Sciatic nerve (tissue), 2 donors: ENCODE measurements around the gene SUZ12. TPM values are rescaled to one million over a fixed set of nuclear protein-coding genes. Genes with fewer than 3 reads are reported as not detected.
"Not testable (repeated sequence)": the region's sequence is repeated elsewhere in the genome, so short reads cannot be mapped to it uniquely, and the experiment has no call there.

ENCODE experiments used
- ATAC-seq: fragments of 200-7000 bp; cut with Tn5 transposase; one replicate; pipeline ENCODE4 v1.9.1; 2020; ENCODE audit warnings: mild to moderate bottlenecking, moderate library complexity
- DNase-seq: peaks from one replicate; pipeline ENCODE4 v3.0.0-alpha.2; 2020; ENCODE audit warnings: low spot score
- intact Hi-C: fragments of 100-400 bp; cut with DNase I; formaldehyde crosslinking; loops from one replicate; pipeline ENCODE4 v1.14.2; 2022
- total RNA-seq: library from RNA; stranded (reverse); fragmentation: NEBNext Ultra II Directional; extraction: Animal tissue kit (Norgen Biotek cat#: 25700); gene quantifications from one replicate; pipeline ENCODE4 v1.2.1, GENCODE V29; 2021
- donor health status: DM: no; HTN: no; CAD: no.
- donor health status: DM: no; HTN: no; CAD: no.

SUZ12 gene
- total RNA-seq, 1 donor from 2014 or later = 22.6 TPM

GRCh38 chr17:31941916-31942315 is 5.1 kb downstream of the SUZ12 start:
- peak; percentile 33 for DNase-seq
- intact Hi-C loops = not testable (repeated sequence)

GRCh38 chr17:31942396-31942795 is 5.6 kb downstream of the SUZ12 start:
- DNase-seq, intact Hi-C loops: not testable (repeated sequence)

More at GRCh38 chr17:31941916-31942315, 5.1 kb downstream of the SUZ12 start:
- ATAC-seq = not testable (repeated sequence)

DNA sequence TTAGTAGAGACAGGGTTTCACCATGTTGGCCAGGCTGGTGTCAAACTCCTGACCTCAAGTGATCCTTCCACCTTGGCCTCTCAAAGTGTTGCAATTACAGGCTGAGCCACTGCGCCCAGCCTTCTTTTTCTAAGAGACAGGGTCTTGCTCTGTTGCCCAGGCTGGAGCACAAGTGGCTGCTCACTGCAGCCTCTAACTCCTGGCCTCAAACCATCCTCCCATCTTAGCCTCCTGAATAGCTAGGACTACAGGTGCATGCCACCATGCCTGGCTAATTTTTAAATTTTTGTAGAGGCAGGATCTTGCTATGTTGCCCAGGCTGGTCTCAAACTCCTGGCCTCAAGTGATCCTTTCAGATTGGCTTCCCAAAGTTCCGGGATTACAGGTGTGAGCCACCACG is 15.1 kb downstream of the SUZ12 start:
- intact Hi-C loops, DNase-seq, ATAC-seq: not testable (repeated sequence)

More at GRCh38 chr17:31942396-31942795, 5.6 kb downstream of the SUZ12 start:
- not testable (repeated sequence) for ATAC-seq

GRCh38 chr17:31964131-31964530 is 27.3 kb downstream of the SUZ12 start:
- DNase-seq, ATAC-seq, intact Hi-C loops: not testable (repeated sequence)

GRCh38 chr17:31967648-31968047 is 30.8 kb downstream of the SUZ12 start:
- DNase-seq (no peak), ATAC-seq (no peak)
- intact Hi-C loops = no loop called here

- intact Hi-C loops, ATAC-seq, DNase-seq: not testable (repeated sequence)
Measured at GRCh38 chr17:31970416-31970815, 33.6 kb downstream of the SUZ12 start.

DNA sequence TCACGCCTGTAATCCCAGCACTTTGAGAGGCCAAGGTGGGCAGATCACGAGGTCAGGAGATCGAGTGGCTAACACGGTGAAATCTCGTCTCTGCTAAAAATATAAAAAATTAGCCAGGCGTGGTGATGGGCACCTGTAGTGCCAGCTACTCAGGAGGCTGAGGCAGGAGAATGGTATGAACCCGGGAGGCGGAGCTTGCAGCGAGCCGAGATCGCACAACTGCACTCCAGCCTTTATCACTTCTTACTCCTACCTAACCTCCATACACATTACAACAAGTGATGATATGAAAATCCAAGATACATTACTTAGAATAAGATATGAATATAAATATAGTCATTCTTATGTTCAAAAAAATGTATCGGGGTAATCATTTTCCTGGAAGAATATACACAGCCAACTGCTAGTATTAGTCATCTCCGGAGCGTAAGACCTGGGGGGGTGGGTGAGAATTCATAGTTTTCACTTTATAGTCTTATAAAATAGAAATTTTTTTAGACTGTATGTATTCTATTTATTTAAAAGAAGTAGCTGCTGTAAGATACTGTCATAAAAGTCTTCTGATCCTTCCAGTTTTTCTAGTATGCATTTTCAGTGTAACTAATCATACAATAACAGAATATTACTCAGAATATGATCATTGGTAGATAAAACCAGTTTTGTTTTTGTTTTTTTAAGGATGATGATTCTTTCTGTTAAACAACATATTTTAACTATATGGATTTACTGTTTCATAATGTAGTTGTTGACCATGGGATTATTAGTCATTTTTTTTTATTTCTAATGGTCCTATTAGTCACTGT is 37.7 kb downstream of the SUZ12 start:
- ATAC-seq, DNase-seq, intact Hi-C loops: not testable (repeated sequence)

GRCh38 chr17:31975391-31975790 is 38.6 kb downstream of the SUZ12 start:
- DNase-seq, ATAC-seq, intact Hi-C loops: not testable (repeated sequence)

DNA sequence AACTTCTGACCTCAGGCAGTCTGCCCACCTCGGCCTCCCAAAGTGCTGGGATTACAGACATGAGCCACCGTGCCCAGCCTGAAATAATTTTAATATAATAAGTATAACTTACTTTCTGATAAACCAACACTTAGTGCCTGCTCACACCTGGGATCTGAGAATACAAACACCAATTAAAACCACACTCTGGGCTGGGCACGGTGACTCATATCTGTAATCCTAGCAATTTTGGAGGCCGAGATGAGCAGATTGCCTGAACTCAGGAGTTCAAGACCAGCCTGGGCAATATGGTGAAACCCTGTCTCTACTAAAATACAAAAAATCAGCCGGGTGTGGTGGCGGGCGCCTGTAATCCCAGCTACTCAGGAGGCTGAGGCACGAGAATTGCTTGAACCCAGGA is 55.0 kb downstream of the SUZ12 start:
- ATAC-seq, DNase-seq, intact Hi-C loops: not testable (repeated sequence)

- intact Hi-C loops = no loop called here
- ATAC-seq (no peak), DNase-seq (no peak)
Measured at GRCh38 chr17:31997005-31997404, 60.2 kb downstream of the SUZ12 start.

GRCh38 chr17:32006957-32007462 is 70.2 kb downstream of the SUZ12 start, which contains the start of gene LRRC37B:
TSS of gene LRRC37B (plus strand) at chr17:32007383. CDS start at chr17:32021393, 14,010 bp downstream.
- intact Hi-C loops = no loop called here
- DNase-seq (peak; percentile 95), ATAC-seq (peak; percentile 99)

GRCh38 chr17:32007463-32008298 is 70.9 kb downstream of the SUZ12 start:
- intact Hi-C loops = no loop called here
- ATAC-seq = peak; percentile 28
- peak; percentile 66 for DNase-seq

DNA sequence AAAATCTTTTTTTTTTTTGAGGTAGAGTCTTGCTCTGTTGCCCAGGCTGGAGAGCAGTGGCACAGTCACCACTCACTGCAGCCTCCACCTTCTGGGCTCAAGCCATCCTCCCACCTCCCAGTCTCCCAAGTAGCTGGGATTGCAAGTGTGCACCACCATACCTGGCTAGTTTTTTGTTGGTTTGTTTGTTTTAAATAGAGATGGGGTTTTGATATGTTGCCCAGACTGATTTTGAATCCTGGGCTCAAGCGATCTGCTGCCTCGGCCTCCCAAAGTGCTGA is 72.4 kb downstream of the SUZ12 start:
- intact Hi-C loops = no loop called here
- ATAC-seq (no peak), DNase-seq (no peak)

DNA sequence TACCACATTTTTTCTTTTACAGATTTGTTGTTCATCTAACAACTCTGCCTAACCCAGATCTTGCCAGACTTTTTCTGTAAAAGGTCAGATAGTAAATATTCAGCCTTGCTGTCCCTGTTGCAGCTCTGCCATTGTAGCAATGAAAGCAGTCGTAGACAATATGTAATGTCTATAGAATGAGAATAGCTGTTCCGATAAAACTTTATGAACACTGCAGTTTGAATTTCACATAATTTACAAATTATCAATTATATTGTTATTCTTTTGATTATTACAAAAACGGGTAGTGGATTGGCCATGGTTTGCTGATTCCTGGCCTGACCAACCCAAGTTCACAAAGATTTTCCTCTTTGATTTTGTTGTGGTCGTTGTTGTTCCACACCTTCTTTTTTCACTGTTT is 73.3 kb downstream of the SUZ12 start:
- ATAC-seq (no peak), DNase-seq (no peak)
- intact Hi-C loops = no loop called here

- DNase-seq (no peak), ATAC-seq (no peak)
- intact Hi-C loops = no loop called here
Measured at GRCh38 chr17:32015245-32016013, 78.6 kb downstream of the SUZ12 start.

DNA sequence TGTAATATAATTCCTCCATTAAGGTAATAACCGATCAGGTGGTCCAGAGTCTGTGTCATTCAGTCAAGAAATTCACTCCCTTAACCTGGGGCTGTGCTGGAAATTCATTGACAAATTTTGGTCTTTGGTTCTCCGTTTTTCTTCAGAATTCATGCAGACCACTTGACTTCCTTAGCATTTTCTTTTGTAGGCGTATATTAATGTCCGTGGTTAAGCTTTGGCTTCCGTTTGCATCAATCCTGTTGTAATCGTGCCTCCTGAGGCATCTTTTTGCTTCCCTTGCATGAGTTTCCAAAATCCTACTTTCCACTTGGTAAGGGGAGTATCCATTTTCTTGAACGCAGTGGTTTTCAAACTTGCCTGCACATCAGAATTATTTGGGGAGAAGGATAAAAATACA is 79.4 kb downstream of the SUZ12 start:
- intact Hi-C loops = no loop called here
- DNase-seq (no peak), ATAC-seq (no peak)

- DNase-seq (no peak), ATAC-seq (no peak)
- intact Hi-C loops = no loop called here
Measured at GRCh38 chr17:32019228-32019627, 82.4 kb downstream of the SUZ12 start.

- ATAC-seq (no peak), DNase-seq (no peak)
- intact Hi-C loops = no loop called here
Measured at GRCh38 chr17:32020943-32021614, 84.3 kb downstream of the SUZ12 start.

- DNase-seq (no peak), ATAC-seq (no peak)
- intact Hi-C loops = no loop called here
Measured at GRCh38 chr17:32021615-32021955, 84.8 kb downstream of the SUZ12 start.
